ENCODE data around the gene LIPA.
"Not testable (repeated sequence)": the region's sequence is repeated elsewhere in the genome, so short reads cannot be mapped to it uniquely, and the experiment has no call there.

Gene LIPA

GRCh38 chr10:89251409-89252224 is at the start of gene LIPA:
TSS of gene LIPA (minus strand) at chr10:89251775. CDS start at chr10:89247648, 4,127 bp downstream.
- peak within 1 kb of the TSS; percentile 23 for H3K27ac Mint-ChIP-seq
- peaks cover 23% of the 10 kb centered on the region for H3K9me3 Mint-ChIP-seq
- peaks cover 13% of the 10 kb centered on the region for H3K4me1 Mint-ChIP-seq (ENCODE audit: low read depth)
- H3K4me3 Mint-ChIP-seq = peak within 1 kb of the TSS; percentile 82
- peaks cover 22% of the 10 kb centered on the region for H3K27me3 Mint-ChIP-seq (ENCODE audit: low read depth)
- peaks cover 4% of the 10 kb centered on the region for H3K36me3 Mint-ChIP-seq (ENCODE audit: low read depth)

- Mint-ChIP-seq H3K27me3 (ENCODE audit: low read depth) (peaks cover 57% of the 10 kb centered on the region), H3K9me3 (peaks cover 21% of the 10 kb centered on the region), H3K36me3 (ENCODE audit: low read depth) (peaks cover 7% of the 10 kb centered on the region), H3K4me3 (peak overlapping the region; percentile 75), H3K27ac (no peak overlapping the region), H3K4me1 (ENCODE audit: low read depth) (peaks cover 25% of the 10 kb centered on the region)
These were observed 49.7 kb upstream of the LIPA start for GRCh38 chr10:89301232-89301631.

- H3K4me1 Mint-ChIP-seq (ENCODE audit: low read depth) = peaks cover 30% of the 10 kb centered on the region
- peaks cover 46% of the 10 kb centered on the region for H3K27me3 Mint-ChIP-seq (ENCODE audit: low read depth)
- peaks cover 4% of the 10 kb centered on the region for H3K36me3 Mint-ChIP-seq (ENCODE audit: low read depth)
- no peak overlapping the region for H3K4me3 Mint-ChIP-seq
- H3K27ac Mint-ChIP-seq = no peak overlapping the region
- H3K9me3 Mint-ChIP-seq = peaks cover 21% of the 10 kb centered on the region
These were observed 47.5 kb upstream of the LIPA start for GRCh38 chr10:89299031-89299430.

- H3K4me3 Mint-ChIP-seq = no peak overlapping the region
These were observed 46.2 kb upstream of the LIPA start for GRCh38 chr10:89297791-89298190.

GRCh38 chr10:89297356-89297755 is 45.8 kb upstream of the LIPA start:
- Mint-ChIP-seq H3K4me3 (no peak overlapping the region), H3K27ac (no peak overlapping the region), H3K27me3 (ENCODE audit: low read depth) (peaks cover 47% of the 10 kb centered on the region), H3K4me1 (ENCODE audit: low read depth) (peaks cover 19% of the 10 kb centered on the region), H3K36me3 (ENCODE audit: low read depth) (peaks cover 2% of the 10 kb centered on the region), H3K9me3 (peaks cover 21% of the 10 kb centered on the region)

More at GRCh38 chr10:89297791-89298190, 46.2 kb upstream of the LIPA start:
- peak overlapping the region; percentile 43 for H3K27ac Mint-ChIP-seq
- H3K36me3 Mint-ChIP-seq (ENCODE audit: low read depth) = peaks cover 2% of the 10 kb centered on the region
- H3K27me3 Mint-ChIP-seq (ENCODE audit: low read depth) = peaks cover 47% of the 10 kb centered on the region
- peaks cover 24% of the 10 kb centered on the region for H3K4me1 Mint-ChIP-seq (ENCODE audit: low read depth)
- peaks cover 21% of the 10 kb centered on the region for H3K9me3 Mint-ChIP-seq

- Mint-ChIP-seq H3K27me3 (ENCODE audit: low read depth) (peaks cover 47% of the 10 kb centered on the region), H3K9me3 (peaks cover 21% of the 10 kb centered on the region), H3K36me3 (ENCODE audit: low read depth) (peaks cover 2% of the 10 kb centered on the region), H3K27ac (no peak overlapping the region), H3K4me3 (no peak overlapping the region), H3K4me1 (ENCODE audit: low read depth) (peaks cover 11% of the 10 kb centered on the region)
These were observed 44.7 kb upstream of the LIPA start for GRCh38 chr10:89296220-89296648.

GRCh38 chr10:89295597-89295996 is 44.0 kb upstream of the LIPA start:
- Mint-ChIP-seq H3K36me3 (ENCODE audit: low read depth) (no peaks in the 10 kb centered on the region), H3K27me3 (ENCODE audit: low read depth) (peaks cover 42% of the 10 kb centered on the region), H3K4me3 (no peak overlapping the region), H3K4me1 (ENCODE audit: low read depth) (peaks cover 9% of the 10 kb centered on the region), H3K27ac (no peak overlapping the region), H3K9me3 (peaks cover 21% of the 10 kb centered on the region)

GRCh38 chr10:89294721-89295239 is 43.2 kb upstream of the LIPA start:
- Mint-ChIP-seq H3K4me3 (no peak overlapping the region), H3K27me3 (ENCODE audit: low read depth) (peaks cover 42% of the 10 kb centered on the region), H3K9me3 (peaks cover 18% of the 10 kb centered on the region), H3K4me1 (ENCODE audit: low read depth) (peaks cover 9% of the 10 kb centered on the region), H3K27ac (no peak overlapping the region), H3K36me3 (ENCODE audit: low read depth) (no peaks in the 10 kb centered on the region)

- H3K27me3 Mint-ChIP-seq (ENCODE audit: low read depth) = peaks cover 32% of the 10 kb centered on the region
- not testable (repeated sequence) for H3K4me3 Mint-ChIP-seq; H3K4me1 Mint-ChIP-seq (ENCODE audit: low read depth); H3K36me3 Mint-ChIP-seq (ENCODE audit: low read depth); H3K27ac Mint-ChIP-seq; H3K9me3 Mint-ChIP-seq
These were observed 33.7 kb upstream of the LIPA start for GRCh38 chr10:89285303-89285702.

GRCh38 chr10:89284711-89285110 is 33.1 kb upstream of the LIPA start:
- not testable (repeated sequence) for H3K27ac Mint-ChIP-seq
- peaks cover 32% of the 10 kb centered on the region for H3K27me3 Mint-ChIP-seq (ENCODE audit: low read depth)

GRCh38 chr10:89283936-89284475 is 32.4 kb upstream of the LIPA start:
- H3K4me1 Mint-ChIP-seq (ENCODE audit: low read depth) = no peaks in the 10 kb centered on the region
- no peak overlapping the region for H3K4me3 Mint-ChIP-seq
- no peak overlapping the region for H3K27ac Mint-ChIP-seq
- H3K27me3 Mint-ChIP-seq (ENCODE audit: low read depth) = peaks cover 34% of the 10 kb centered on the region
- H3K36me3 Mint-ChIP-seq (ENCODE audit: low read depth) = no peaks in the 10 kb centered on the region
- no peaks in the 10 kb centered on the region for H3K9me3 Mint-ChIP-seq

More at GRCh38 chr10:89284711-89285110, 33.1 kb upstream of the LIPA start:
- H3K4me1 Mint-ChIP-seq (ENCODE audit: low read depth); H3K36me3 Mint-ChIP-seq (ENCODE audit: low read depth); H3K9me3 Mint-ChIP-seq; H3K4me3 Mint-ChIP-seq: not testable (repeated sequence)

- Mint-ChIP-seq H3K27me3 (ENCODE audit: low read depth) (peaks cover 38% of the 10 kb centered on the region), H3K27ac (no peak overlapping the region), H3K4me3 (no peak overlapping the region), H3K9me3 (no peaks in the 10 kb centered on the region), H3K4me1 (ENCODE audit: low read depth) (no peaks in the 10 kb centered on the region), H3K36me3 (ENCODE audit: low read depth) (no peaks in the 10 kb centered on the region)
These were observed 31.7 kb upstream of the LIPA start for GRCh38 chr10:89283025-89283935.

- Mint-ChIP-seq H3K27ac (no peak overlapping the region), H3K9me3 (no peaks in the 10 kb centered on the region), H3K4me3 (no peak overlapping the region), H3K27me3 (ENCODE audit: low read depth) (peaks cover 53% of the 10 kb centered on the region), H3K36me3 (ENCODE audit: low read depth) (no peaks in the 10 kb centered on the region), H3K4me1 (ENCODE audit: low read depth) (no peaks in the 10 kb centered on the region)
These were observed 30.2 kb upstream of the LIPA start for GRCh38 chr10:89281606-89282395.

- Mint-ChIP-seq H3K9me3 (no peaks in the 10 kb centered on the region), H3K36me3 (ENCODE audit: low read depth) (no peaks in the 10 kb centered on the region), H3K27me3 (ENCODE audit: low read depth) (peaks cover 51% of the 10 kb centered on the region), H3K4me3 (no peak overlapping the region), H3K27ac (no peak overlapping the region), H3K4me1 (ENCODE audit: low read depth) (no peaks in the 10 kb centered on the region)
These were observed 28.9 kb upstream of the LIPA start for GRCh38 chr10:89280508-89280907.

Data from T-helper 1 cell treated with Interleukin-12 subunit alpha and Interleukin-12 subunit beta and Interleukin-4 antibody, amounts not matched to agents 30 μg/mL and 1 μg/mL, for 36 hours (primary cell).